Measurements from ENCODE around the gene RGS8. TPM values are rescaled to one million over a fixed set of nuclear protein-coding genes. Genes with fewer than 3 reads are reported as not detected.

Gene RGS8
- total RNA-seq, 6 experiments from 2014 or later = not detected

GRCh38 chr1:182650678-182651338 is 33.6 kb downstream of the RGS8 start:
- TF ChIP-seq, protein P1, sequence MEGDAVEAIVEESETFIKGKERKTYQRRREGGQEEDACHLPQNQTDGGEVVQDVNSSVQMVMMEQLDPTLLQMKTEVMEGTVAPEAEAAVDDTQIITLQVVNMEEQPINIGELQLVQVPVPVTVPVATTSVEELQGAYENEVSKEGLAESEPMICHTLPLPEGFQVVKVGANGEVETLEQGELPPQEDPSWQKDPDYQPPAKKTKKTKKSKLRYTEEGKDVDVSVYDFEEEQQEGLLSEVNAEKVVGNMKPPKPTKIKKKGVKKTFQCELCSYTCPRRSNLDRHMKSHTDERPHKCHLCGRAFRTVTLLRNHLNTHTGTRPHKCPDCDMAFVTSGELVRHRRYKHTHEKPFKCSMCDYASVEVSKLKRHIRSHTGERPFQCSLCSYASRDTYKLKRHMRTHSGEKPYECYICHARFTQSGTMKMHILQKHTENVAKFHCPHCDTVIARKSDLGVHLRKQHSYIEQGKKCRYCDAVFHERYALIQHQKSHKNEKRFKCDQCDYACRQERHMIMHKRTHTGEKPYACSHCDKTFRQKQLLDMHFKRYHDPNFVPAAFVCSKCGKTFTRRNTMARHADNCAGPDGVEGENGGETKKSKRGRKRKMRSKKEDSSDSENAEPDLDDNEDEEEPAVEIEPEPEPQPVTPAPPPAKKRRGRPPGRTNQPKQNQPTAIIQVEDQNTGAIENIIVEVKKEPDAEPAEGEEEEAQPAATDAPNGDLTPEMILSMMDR (IDR thresholded peaks at IDR 0.05) = no peak
- no peak for TF ChIP-seq POLR2A (IDR thresholded peaks at IDR 0.05)
- no peak overlapping the region for H3K4me3 ChIP-seq
- H3K27ac ChIP-seq = no peak overlapping the region
- intact Hi-C loops (cut with DNase I) = no loop called here
- 80% methylated on average over 6 of the region's 6 CpGs for WGBS (ENCODE audit: insufficient coverage, low coverage, low lambda C conversion rate, missing lambda C conversion rate)
- H3K4me1 ChIP-seq = no peaks in the 10 kb centered on the region
- DNase-seq = no peak
- H3K27me3 ChIP-seq = no peaks in the 10 kb centered on the region
- no peaks in the 10 kb centered on the region for H3K36me3 ChIP-seq
- no peak for ATAC-seq
- H3K9me3 ChIP-seq = no peaks in the 10 kb centered on the region

GRCh38 chr1:182649041-182649440 is 35.3 kb downstream of the RGS8 start:
- WGBS (ENCODE audit: insufficient coverage, low coverage, low lambda C conversion rate, missing lambda C conversion rate) = 81% methylated on average over 3 of the region's 7 CpGs
- no peak overlapping the region for H3K27ac ChIP-seq

GRCh38 chr1:182646739-182647138 is 37.6 kb downstream of the RGS8 start:
- Histone ChIP-seq H3K36me3 (no peaks in the 10 kb centered on the region), H3K4me3 (no peak overlapping the region), H3K27me3 (no peaks in the 10 kb centered on the region), H3K27ac (no peak overlapping the region), H3K9me3 (no peaks in the 10 kb centered on the region), H3K4me1 (no peaks in the 10 kb centered on the region)
- WGBS (ENCODE audit: insufficient coverage, low coverage, low lambda C conversion rate, missing lambda C conversion rate) = 23% methylated on average over 2 of the region's 2 CpGs
- ATAC-seq = peak in 1 of 4 donors; percentile 25
- no peak for TF ChIP-seq POLR2A (IDR thresholded peaks at IDR 0.05)
- TF ChIP-seq, protein P1 (IDR thresholded peaks at IDR 0.05) = no peak
- DNase-seq = no peak
- intact Hi-C loops (cut with DNase I) = no loop called here

More at GRCh38 chr1:182649041-182649440, 35.3 kb downstream of the RGS8 start:
- Histone ChIP-seq H3K27me3 (no peaks in the 10 kb centered on the region), H3K36me3 (no peaks in the 10 kb centered on the region), H3K4me1 (no peaks in the 10 kb centered on the region), H3K4me3 (no peak overlapping the region), H3K9me3 (no peaks in the 10 kb centered on the region)
- DNase-seq (no peak), ATAC-seq (no peak)
- intact Hi-C loops (cut with DNase I) = no loop called here
- TF ChIP-seq POLR2A (IDR thresholded peaks at IDR 0.05) = no peak
- TF ChIP-seq, protein P1 (IDR thresholded peaks at IDR 0.05) = no peak

GRCh38 chr1:182644886-182645285 is 39.5 kb downstream of the RGS8 start:
- no peak for DNase-seq
- WGBS (ENCODE audit: insufficient coverage, low coverage, low lambda C conversion rate, missing lambda C conversion rate) = 60% methylated on average over 4 of the region's 4 CpGs
- no peaks in the 10 kb centered on the region for H3K36me3 ChIP-seq
- no peak overlapping the region for H3K4me3 ChIP-seq
- no peaks in the 10 kb centered on the region for H3K9me3 ChIP-seq
- intact Hi-C loops (cut with DNase I) = no loop called here
- no peak overlapping the region for H3K27ac ChIP-seq
- no peaks in the 10 kb centered on the region for H3K27me3 ChIP-seq
- no peak for ATAC-seq
- no peak for TF ChIP-seq POLR2A (IDR thresholded peaks at IDR 0.05)
- no peaks in the 10 kb centered on the region for H3K4me1 ChIP-seq

DNA sequence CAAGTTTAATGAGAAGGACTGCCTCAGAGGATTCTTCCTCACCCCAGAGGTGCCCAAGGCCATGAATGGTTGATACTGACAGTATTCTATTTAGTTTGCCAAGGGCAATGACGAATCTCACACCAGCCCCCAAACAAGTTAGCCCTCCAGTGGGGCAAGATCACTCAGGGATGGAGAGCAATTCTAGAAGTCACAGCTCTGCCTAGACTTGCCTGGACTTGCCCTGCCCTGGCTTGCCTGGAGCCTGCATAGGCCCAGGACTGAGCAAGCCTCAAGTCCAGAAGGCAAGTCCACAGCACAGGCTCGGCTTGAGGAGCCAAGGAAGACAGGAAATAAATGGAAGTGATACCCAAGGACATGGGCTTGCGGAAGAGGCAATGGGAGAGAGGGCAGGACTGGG is 40.7 kb downstream of the RGS8 start:
- Histone ChIP-seq H3K9me3 (no peaks in the 10 kb centered on the region), H3K27me3 (no peaks in the 10 kb centered on the region), H3K27ac (no peak overlapping the region), H3K4me3 (no peak overlapping the region), H3K36me3 (no peaks in the 10 kb centered on the region), H3K4me1 (no peaks in the 10 kb centered on the region)
- intact Hi-C loops (cut with DNase I) = no loop called here
- no peak for DNase-seq
- TF ChIP-seq POLR2A (IDR thresholded peaks at IDR 0.05) = no peak
- TF ChIP-seq, protein P1 (IDR thresholded peaks at IDR 0.05) = no peak
- WGBS (ENCODE audit: insufficient coverage, low coverage, low lambda C conversion rate, missing lambda C conversion rate) = 80% methylated on average over 1 of the region's 3 CpGs
- ATAC-seq = no peak
